SH-SY5Y (cell line): Measurements from ENCODE around the gene SRPX.

Experiments used
- GATA2 ChIP-seq: IDR thresholded peaks from 2 replicates; pipeline ENCODE4 v1.6.1; 2011; ENCODE audit warnings: mild to moderate bottlenecking, low read depth, low read length
- GATA3 ChIP-seq: IDR thresholded peaks from 2 replicates; pipeline ENCODE4 v1.6.1; 2011; ENCODE audit warnings: low read depth, mild to moderate bottlenecking, low read length, moderate library complexity

DNA sequence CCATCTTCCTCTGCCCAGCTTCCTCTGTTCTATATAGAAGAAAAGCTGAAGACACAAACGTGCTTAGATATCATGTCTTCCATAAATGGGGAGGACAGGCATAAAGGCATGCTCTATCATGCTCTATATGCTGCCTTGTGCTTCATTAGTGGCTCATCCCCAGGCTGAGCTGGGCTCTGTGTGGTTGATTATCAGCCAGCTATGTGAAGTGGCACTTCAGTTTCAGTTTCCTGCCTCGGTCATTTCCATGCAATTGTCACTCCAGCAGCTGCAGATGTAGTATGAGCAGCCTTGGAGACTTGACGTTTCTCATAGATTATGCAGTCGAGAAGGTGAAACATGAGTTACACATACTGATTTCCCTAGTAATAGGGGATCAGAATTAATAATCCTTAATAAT is 108.1 kb downstream of the SRPX start:
- TF ChIP-seq GATA2: no peak
- no peak for TF ChIP-seq GATA3
